GM21447 (cell line): ENCODE data around the gene ARHGAP26.

Source experiments
- ATAC-seq: cut with Tn5 transposase; IDR thresholded peaks from one replicate; pipeline ENCODE4 v1.9.1; 2021; ENCODE audit not compliant: unreplicated experiment

The ARHGAP26 gene

GRCh38 chr5:143054480-143054941 lies 284.3 kb downstream of the ARHGAP26 start:
- peak; percentile 43 for ATAC-seq

- no peak for ATAC-seq
Measured at GRCh38 chr5:143055596-143056338, 285.6 kb downstream of the ARHGAP26 start.

GRCh38 chr5:143056339-143056704 lies 286.1 kb downstream of the ARHGAP26 start:
- no peak for ATAC-seq

- peak; percentile 34 for ATAC-seq
Measured at GRCh38 chr5:143056792-143057579, 286.8 kb downstream of the ARHGAP26 start.

- peak; percentile 51 for ATAC-seq
Measured at GRCh38 chr5:143057580-143057999, 287.4 kb downstream of the ARHGAP26 start.

GRCh38 chr5:143059355-143059754 lies 289.2 kb downstream of the ARHGAP26 start:
- ATAC-seq: no peak

- no peak for ATAC-seq
Measured at GRCh38 chr5:143059976-143060765, 290.0 kb downstream of the ARHGAP26 start.

GRCh38 chr5:143061161-143061945 lies 291.2 kb downstream of the ARHGAP26 start:
- no peak for ATAC-seq

GRCh38 chr5:143062379-143062778 lies 292.2 kb downstream of the ARHGAP26 start:
- ATAC-seq: no peak

GRCh38 chr5:143063175-143063970 lies 293.2 kb downstream of the ARHGAP26 start:
- ATAC-seq: no peak

GRCh38 chr5:143064218-143064641 lies 294.1 kb downstream of the ARHGAP26 start:
- no peak for ATAC-seq

- no peak for ATAC-seq
Measured at GRCh38 chr5:143064676-143065075, 294.5 kb downstream of the ARHGAP26 start.

GRCh38 chr5:143065185-143065965 lies 295.2 kb downstream of the ARHGAP26 start:
- ATAC-seq: no peak

- ATAC-seq: no peak
Measured at GRCh38 chr5:143065996-143066522, 295.9 kb downstream of the ARHGAP26 start.

- ATAC-seq: peak; percentile 62
Measured at GRCh38 chr5:143066556-143067281, 296.5 kb downstream of the ARHGAP26 start.

GRCh38 chr5:143068712-143069111 lies 298.5 kb downstream of the ARHGAP26 start:
- ATAC-seq: no peak

- ATAC-seq: no peak
Measured at GRCh38 chr5:143071927-143072326, 301.8 kb downstream of the ARHGAP26 start.

- no peak for ATAC-seq
Measured at GRCh38 chr5:143072734-143073133, 302.6 kb downstream of the ARHGAP26 start.
